Measurements from ENCODE around the gene SCN5A. TPM values are rescaled to one million over a fixed set of nuclear protein-coding genes. Genes with fewer than 3 reads are reported as not detected.

The SCN5A gene
- polyA plus RNA-seq, 1 donor (not counting 4 experiments of a cell fraction or from before 2014, with no cell fraction given): 0.26 TPM

GRCh38 chr3:38645076-38645475 lies 4.4 kb downstream of the SCN5A start:
- Histone ChIP-seq H3K4me3 (ENCODE audit: control insufficient read depth in 2 of 3, extremely low read depth in 1 of 3, insufficient read depth in 2 of 3, low read depth in 1 of 3, low read length in 3 of 3) (no peak overlapping the region), H4K20me1 (ENCODE audit: control insufficient read depth, extremely low read depth, insufficient read depth, low read length) (no peaks in the 10 kb centered on the region), H3K27ac (ENCODE audit: control insufficient read depth, insufficient read depth, low read length) (no peak overlapping the region), H3K27me3 (ENCODE audit: control insufficient read depth, extremely low read depth, insufficient read depth, low read length) (peaks cover 39% of the 10 kb centered on the region), H3K9me3 (ENCODE audit: control insufficient read depth, low read depth, low read length) (no peaks in the 10 kb centered on the region), H2AFZ (ENCODE audit: control insufficient read depth, low read length) (no peak overlapping the region), H3K4me1 (ENCODE audit: control insufficient read depth, extremely low read depth, insufficient read depth, low read length) (peaks cover 3% of the 10 kb centered on the region), H3K79me2 (ENCODE audit: control insufficient read depth, insufficient read depth, low read length) (no peaks in the 10 kb centered on the region), H3K9me1 (ENCODE audit: control insufficient read depth, extremely low read depth, insufficient read depth, low read length) (no peaks in the 10 kb centered on the region), H3K36me3 (ENCODE audit: control insufficient read depth in 2 of 2, extremely low read depth in 1 of 2, insufficient read depth in 2 of 2, low read length in 2 of 2) (no peaks in the 10 kb centered on the region), H3K9ac (ENCODE audit: control insufficient read depth, extremely low read depth, insufficient read depth, low read length) (no peak overlapping the region), H3K4me2 (ENCODE audit: control insufficient read depth, extremely low read depth, insufficient read depth, low read depth, low read length) (no peak overlapping the region)
- DNase-seq (ENCODE audit: low read depth, low spot score) (no peak), FAIRE-seq (no peak)
- TF ChIP-seq EZH2 (IDR thresholded peaks at IDR 0.05; ENCODE audit: low read length) (no peak), CTCF (optimal IDR thresholded peaks at IDR 0.05 in 1 of 3, IDR thresholded peaks at IDR 0.05 in 1 of 3, conservative IDR thresholded peaks at IDR 0.05 in 1 of 3; ENCODE audit: extremely low read depth in 1 of 3, insufficient read depth in 2 of 3, low read length in 3 of 3) (no peak)
- dilution Hi-C loops (cut with MboI; ENCODE audit: extremely low pct_ligation_motif_present, low sequenced_read_pairs): no loop called here

- no peaks in the 10 kb centered on the region for H3K36me3 ChIP-seq (ENCODE audit: control insufficient read depth in 2 of 2, extremely low read depth in 1 of 2, insufficient read depth in 2 of 2, low read length in 2 of 2)
- H3K4me3 ChIP-seq (ENCODE audit: control insufficient read depth in 2 of 3, extremely low read depth in 1 of 3, insufficient read depth in 2 of 3, low read depth in 1 of 3, low read length in 3 of 3): no peak overlapping the region
- no peak for TF ChIP-seq CTCF (optimal IDR thresholded peaks at IDR 0.05 in 1 of 3, IDR thresholded peaks at IDR 0.05 in 1 of 3, conservative IDR thresholded peaks at IDR 0.05 in 1 of 3; ENCODE audit: extremely low read depth in 1 of 3, insufficient read depth in 2 of 3, low read length in 3 of 3)
- TF ChIP-seq EZH2 (IDR thresholded peaks at IDR 0.05; ENCODE audit: low read length): no peak
- H3K27me3 ChIP-seq (ENCODE audit: control insufficient read depth, extremely low read depth, insufficient read depth, low read length): peaks cover 35% of the 10 kb centered on the region
- H4K20me1 ChIP-seq (ENCODE audit: control insufficient read depth, extremely low read depth, insufficient read depth, low read length): no peaks in the 10 kb centered on the region
- no peak overlapping the region for H2AFZ ChIP-seq (ENCODE audit: control insufficient read depth, low read length)
- no peak overlapping the region for H3K27ac ChIP-seq (ENCODE audit: control insufficient read depth, insufficient read depth, low read length)
- no peaks in the 10 kb centered on the region for H3K9me1 ChIP-seq (ENCODE audit: control insufficient read depth, extremely low read depth, insufficient read depth, low read length)
- FAIRE-seq (no peak), DNase-seq (ENCODE audit: low read depth, low spot score) (no peak)
- no peaks in the 10 kb centered on the region for H3K9me3 ChIP-seq (ENCODE audit: control insufficient read depth, low read depth, low read length)
- no peaks in the 10 kb centered on the region for H3K79me2 ChIP-seq (ENCODE audit: control insufficient read depth, insufficient read depth, low read length)
- dilution Hi-C loops (cut with MboI; ENCODE audit: extremely low pct_ligation_motif_present, low sequenced_read_pairs): no loop called here
- H3K9ac ChIP-seq (ENCODE audit: control insufficient read depth, extremely low read depth, insufficient read depth, low read length): no peak overlapping the region
- H3K4me2 ChIP-seq (ENCODE audit: control insufficient read depth, extremely low read depth, insufficient read depth, low read depth, low read length): no peak overlapping the region
- H3K4me1 ChIP-seq (ENCODE audit: control insufficient read depth, extremely low read depth, insufficient read depth, low read length): no peaks in the 10 kb centered on the region
Observed at GRCh38 chr3:38644662-38645053, 4.8 kb downstream of the SCN5A start.
